ENCODE measurements around the gene EXPH5. TPM values are rescaled to one million over a fixed set of nuclear protein-coding genes. Genes with fewer than 3 reads are reported as not detected.

Gene EXPH5
- polyA plus RNA-seq, 1 donor = 6.3 TPM

DNA sequence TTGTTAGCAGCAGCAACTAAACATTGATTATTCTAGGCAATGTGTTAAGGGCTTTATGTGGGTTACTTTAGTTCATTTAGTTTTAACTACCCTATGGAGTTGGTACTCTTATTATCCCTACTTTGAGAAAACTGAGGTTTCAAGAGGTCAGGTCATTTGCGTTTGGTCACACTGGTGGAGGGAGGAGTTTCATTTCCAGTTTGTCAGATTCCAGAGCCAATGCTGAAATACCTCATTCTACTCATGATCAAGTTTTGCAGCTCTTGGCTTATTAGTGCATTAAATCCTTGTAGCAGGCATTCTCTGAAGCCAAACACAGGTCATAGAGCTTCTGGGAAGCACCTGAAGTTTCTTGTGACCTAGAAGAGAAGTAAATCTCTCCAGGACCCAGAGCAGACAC, 71.2 kb downstream of the EXPH5 start:
- no peak for DNase-seq

- no peak for DNase-seq
These were observed 75.0 kb downstream of the EXPH5 start for GRCh38 chr11:108518581-108518980.

GRCh38 chr11:108516125-108516524, 77.4 kb downstream of the EXPH5 start:
- DNase-seq = no peak

GRCh38 chr11:108512708-108513107, 80.9 kb downstream of the EXPH5 start:
- DNase-seq = no peak

GRCh38 chr11:108511851-108512474, 81.6 kb downstream of the EXPH5 start:
- no peak for DNase-seq

DNA sequence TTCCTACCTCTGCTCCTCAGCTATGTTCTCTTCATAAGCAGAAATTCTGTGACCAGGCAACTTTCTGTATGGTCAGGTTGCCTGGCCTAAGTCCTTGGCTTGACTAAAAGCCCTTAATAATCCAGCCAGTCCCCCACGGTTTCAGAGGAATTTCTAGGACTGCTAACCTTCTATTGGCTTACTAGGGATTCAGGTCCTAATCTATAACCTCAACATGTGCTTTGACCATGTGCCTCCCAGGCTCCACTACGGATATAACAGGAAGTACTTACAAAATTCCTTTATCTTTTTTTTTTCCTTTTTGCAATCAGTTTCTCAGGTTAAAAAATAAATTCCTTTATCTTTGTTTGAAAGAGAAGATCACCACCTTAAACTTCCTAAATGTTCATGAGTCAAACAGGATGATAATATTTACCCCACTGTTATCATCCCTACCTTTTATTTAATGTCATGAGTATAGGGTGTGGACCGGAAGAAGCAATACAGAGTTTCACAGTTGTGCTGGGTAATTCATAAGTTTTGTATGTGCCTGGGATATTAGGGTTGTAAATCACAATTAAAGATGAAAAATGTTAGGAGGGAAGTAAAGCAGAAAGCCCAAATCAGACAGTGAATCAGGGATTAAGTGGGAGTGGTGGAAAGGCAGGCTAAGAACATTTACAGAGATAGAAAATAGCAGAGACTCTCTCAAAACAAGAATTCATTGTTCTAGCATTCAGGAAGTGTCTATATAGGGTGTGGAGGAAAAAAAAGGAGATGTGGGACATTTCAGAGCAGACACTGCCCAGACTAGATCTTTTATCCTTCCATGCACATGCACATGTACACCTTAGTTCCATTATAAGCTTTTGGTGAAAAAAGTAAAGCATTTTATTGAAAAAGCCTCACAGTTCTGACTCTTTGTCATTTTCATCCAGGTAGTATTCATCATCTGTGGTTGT, 84.6 kb downstream of the EXPH5 start:
- no peak for DNase-seq

DNA sequence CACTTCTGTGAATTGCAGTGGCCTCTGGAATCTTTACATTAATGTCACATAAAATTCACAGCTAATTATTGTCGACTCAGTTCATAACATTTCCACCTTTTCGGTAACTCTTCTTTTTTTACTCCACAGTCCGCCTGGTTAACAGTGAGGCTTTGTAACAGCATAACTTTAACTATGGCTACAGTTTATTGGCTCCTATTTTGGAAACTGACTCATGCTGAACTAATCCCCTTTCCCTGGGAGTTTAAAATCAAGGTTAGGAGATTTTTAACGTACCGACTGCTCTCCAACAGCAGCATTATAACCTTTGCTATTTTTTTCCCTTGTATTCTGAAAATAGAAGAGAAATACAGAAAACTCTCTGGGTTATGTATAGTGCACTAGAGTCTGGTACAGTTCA, 92.2 kb downstream of the EXPH5 start:
- DNase-seq = no peak

DNA sequence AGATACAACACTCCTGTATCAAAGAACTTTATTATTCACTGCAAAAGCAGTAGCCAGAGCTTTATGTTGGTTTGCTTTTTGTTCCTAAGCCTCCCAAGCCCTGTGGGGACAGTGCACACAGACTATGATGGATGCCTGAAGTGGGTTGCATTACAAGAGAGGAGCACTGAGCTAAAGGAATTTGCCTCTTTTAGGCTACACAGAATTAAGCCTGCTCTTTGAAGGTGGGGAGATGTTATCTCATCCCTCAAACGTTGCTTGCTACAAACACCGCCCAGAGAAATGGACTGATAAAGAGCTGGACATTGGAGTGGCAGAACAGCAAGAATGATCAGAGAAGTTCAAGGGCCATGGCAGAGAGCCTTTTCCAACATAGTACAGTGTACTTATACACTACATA, 92.8 kb downstream of the EXPH5 start:
- no peak for DNase-seq

DNA sequence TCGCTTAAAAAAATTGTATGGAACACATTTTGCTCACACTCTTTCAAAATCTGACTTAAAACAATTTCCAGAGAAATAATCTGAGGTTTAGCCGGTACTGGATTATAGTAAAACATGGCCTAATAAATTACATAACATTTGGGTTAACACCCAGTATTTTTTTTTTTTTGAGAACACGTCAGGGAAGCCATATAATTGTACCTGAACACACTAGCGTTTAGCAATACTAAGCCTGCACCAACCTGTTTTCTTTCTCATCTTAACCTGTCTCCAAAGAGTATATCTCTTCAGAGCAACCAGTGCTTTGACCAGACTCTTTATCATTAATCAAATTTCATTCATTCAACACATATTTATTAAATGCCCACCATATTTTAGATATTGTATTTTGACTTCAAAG, 93.4 kb downstream of the EXPH5 start:
- no peak for DNase-seq

DNA sequence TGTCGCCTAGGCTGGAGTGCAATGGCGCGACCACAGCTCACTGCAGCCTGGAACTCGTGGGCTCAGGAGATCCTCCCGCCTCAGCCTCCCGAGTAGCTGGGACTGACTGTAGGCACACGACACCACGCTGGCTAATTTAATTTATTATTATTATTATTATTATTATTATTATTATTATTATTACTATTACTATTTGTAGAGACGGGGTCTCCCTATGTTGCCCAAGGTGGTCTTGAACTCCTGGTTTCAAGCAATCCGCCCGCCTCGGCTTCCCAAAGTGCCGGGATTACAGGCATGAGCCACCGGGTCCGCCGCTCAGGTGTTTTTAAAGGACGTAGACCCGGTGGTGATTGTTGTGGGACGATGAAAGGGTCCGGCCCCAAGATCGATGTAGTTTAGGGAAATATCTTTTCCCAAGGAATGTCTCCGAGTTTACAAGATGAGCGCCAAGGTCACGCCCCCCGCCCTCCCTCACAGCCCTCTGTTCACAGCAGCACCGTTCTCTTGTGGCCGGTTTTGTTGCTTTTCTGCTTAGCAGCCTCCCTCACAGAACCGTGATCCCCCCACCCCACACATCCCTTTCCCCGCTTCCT, 94.7 kb downstream of the EXPH5 start:
- DNase-seq = no peak

- peak; percentile 59 for DNase-seq
These were observed 95.3 kb downstream of the EXPH5 start, which contains the start of gene POGLUT3 for GRCh38 chr11:108498046-108498815. Gene POGLUT3 (minus strand): TSS chr11:108498384. CDS start chr11:108498366, 18 bp downstream.

- peak; percentile 91 for DNase-seq
These were observed 96.1 kb downstream of the EXPH5 start for GRCh38 chr11:108497317-108498045.

GRCh38 chr11:108496643-108497256, 96.8 kb downstream of the EXPH5 start:
- peak; percentile 8 for DNase-seq

DNA sequence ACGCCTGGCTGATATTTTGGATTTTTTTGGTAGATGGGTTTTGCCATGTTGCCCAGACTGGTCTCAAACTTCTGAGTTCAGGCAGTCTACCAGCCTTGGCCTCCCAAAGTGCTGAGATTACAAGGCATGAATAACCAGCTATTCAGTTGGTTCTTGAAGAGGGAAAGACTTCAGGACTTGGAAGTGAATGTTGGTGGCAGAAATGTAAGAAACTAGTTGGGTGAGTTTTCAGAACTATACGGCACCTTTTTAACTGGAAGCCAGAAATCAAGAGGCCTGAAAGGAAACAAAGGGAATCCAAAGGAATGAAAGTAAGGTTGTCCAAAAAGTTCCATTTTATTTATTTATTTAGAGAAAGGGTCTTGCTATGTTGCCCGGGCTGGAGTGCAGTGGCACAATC, 98.2 kb downstream of the EXPH5 start:
- DNase-seq = no peak

- no peak for DNase-seq
These were observed 99.4 kb downstream of the EXPH5 start for GRCh38 chr11:108494182-108494581.

GRCh38 chr11:108491936-108492335, 101.6 kb downstream of the EXPH5 start:
- no peak for DNase-seq

DNA sequence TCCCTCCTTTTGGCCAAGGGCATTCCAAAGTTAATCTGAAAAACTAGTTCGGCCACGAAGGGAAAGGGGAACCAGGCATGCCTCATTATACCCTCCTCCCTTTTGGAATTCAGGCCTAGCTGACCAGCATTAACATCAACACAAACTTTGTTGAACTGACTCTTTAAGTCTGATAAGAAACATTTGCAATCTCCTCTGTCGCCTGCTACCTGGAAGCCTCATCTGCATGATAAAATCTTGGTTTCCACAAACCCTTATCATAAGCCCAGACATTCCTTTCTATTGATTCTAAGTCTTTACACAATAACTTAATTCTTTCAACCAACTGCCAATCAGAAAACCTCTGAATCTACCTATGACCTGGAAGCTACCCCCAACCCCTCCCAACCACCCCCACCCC, 106.7 kb downstream of the EXPH5 start:
- no peak for DNase-seq

- no peak for DNase-seq
These were observed 107.2 kb downstream of the EXPH5 start for GRCh38 chr11:108486331-108486730.

DNA sequence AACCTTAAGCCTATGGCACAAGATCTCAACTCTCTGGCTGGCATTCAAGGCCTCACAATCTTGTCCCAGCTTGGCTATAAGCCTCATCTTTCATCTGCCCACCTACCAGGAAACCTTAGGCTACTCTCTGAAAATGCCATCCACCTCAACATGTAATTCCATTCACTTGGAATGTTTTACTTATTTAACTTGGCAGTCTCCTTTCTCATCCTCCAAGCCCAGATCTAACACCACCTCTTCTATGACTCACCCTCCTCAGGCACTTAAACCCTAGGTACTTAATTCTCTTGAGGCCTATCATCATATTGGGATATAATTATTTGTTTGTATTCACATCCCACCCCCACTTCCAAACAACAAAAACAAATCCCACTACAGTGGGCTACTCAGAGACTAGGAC, 110.4 kb downstream of the EXPH5 start:
- no peak for DNase-seq

DNA sequence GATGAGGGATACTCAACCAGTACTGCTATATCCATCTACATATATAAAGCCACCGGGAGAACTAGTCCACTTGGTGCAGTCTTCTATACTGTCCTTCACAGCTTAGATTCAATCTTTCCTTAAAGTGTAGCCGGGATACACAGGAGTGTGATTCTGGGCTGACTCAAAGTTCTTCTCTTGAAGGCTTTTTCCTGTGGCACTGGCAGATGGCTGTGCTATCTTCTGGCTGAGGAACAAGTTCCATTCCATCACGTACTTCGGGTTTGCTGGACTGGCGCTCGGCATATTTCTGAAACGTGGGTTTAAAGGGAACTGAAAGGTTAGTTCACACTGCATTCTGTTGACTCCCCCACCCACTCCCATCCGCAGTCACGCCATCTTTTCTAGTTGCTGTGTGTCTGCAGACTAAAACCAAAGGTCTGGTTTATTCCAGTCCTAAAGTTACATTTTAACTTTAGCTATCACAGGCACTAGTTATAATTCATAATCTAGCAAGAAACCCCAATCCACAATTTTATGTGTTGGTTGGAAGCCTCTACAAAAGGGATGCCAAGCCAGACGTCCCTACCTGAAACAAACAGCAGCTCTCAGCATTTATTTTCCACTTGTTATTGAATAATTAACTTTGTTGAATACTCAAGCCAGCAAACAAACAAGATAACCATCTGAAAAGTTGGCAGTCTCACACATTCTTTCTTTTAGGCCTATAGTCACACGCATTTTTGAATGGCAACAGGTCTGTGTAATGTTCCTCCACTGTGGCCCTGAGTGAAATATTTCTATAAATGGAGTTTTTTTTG, 118.7 kb downstream of the EXPH5 start:
- no peak for DNase-seq
